SU-DHL-6 (cell line): ENCODE results near the gene DBNDD1.
A peak's percentile ranks its signal among the peaks of the same experiment; 100 is the strongest.

Experiments used
- H2AFZ ChIP-seq: fragments of 200-600 bp; sonication (generic); 2 replicates; pipeline ENCODE4 v1.6.1; 2014; ENCODE audit warnings: low read depth, mild to moderate bottlenecking, moderate library complexity, mixed read lengths, antibody characterized with exemption, low read length; ENCODE audit not compliant: severe bottlenecking
- H3F3A ChIP-seq: fragments of 200-600 bp; shearing (Covaris generic); 2 replicates; pipeline ENCODE4 v1.6.0; 2016; ENCODE audit warnings: antibody characterized with exemption, mild to moderate bottlenecking; ENCODE audit not compliant: insufficient read depth
- H3K27ac ChIP-seq: fragments of 200-600 bp; sonication (generic); 2 replicates; pipeline ENCODE4 v1.5.1; 2016; ENCODE audit warnings: low read depth, mild to moderate bottlenecking, low read length, moderate library complexity, mixed read lengths
- H3K27me3 ChIP-seq: fragments of 200-600 bp; sonication (generic), shearing (Covaris generic); 2 replicates; pipeline ENCODE4 v1.6.0; 2014; ENCODE audit warnings: mild to moderate bottlenecking, low read length
- H3K36me3 ChIP-seq: fragments of 200-600 bp; sonication (generic); 2 replicates; pipeline ENCODE4 v1.6.1; 2014; ENCODE audit warnings: mild to moderate bottlenecking, low read length, mixed read lengths
- H3K4me2 ChIP-seq: fragments of 300-600, 200-600 bp; shearing (Covaris generic), sonication (generic); 2 replicates; pipeline ENCODE4 v1.6.0; 2014; ENCODE audit warnings: low read length, low read depth, mild to moderate bottlenecking; ENCODE audit not compliant: poor library complexity, severe bottlenecking
- H3K4me3 ChIP-seq: fragments of 200-600 bp; sonication (generic); 2 replicates; pipeline ENCODE4 v1.5.1; 2014; ENCODE audit warnings: antibody characterized with exemption, low read length, mild to moderate bottlenecking, mixed read lengths; ENCODE audit not compliant: insufficient read depth, poor library complexity, severe bottlenecking
- H3K79me2 ChIP-seq: fragments of 200-600 bp; sonication (generic); 2 replicates; pipeline ENCODE4 v1.6.1; 2014; ENCODE audit warnings: mild to moderate bottlenecking, low read length, moderate library complexity; ENCODE audit not compliant: insufficient read depth
- H3K9ac ChIP-seq: fragments of 200-600 bp; sonication (generic); 2 replicates; pipeline ENCODE4 v1.7.0; 2014; ENCODE audit warnings: mild to moderate bottlenecking, low read length
- H3K9me2 ChIP-seq: fragments of 200-600 bp; sonication (generic); replicated peaks from 2 replicates; pipeline ENCODE4 v1.6.1; 2014; ENCODE audit warnings: low read length; ENCODE audit not compliant: insufficient read depth
- H3K9me3 ChIP-seq: fragments of 200-600 bp; sonication (generic); 2 replicates; pipeline ENCODE4 v1.6.1; 2014; ENCODE audit warnings: low read length, mixed read lengths; ENCODE audit not compliant: insufficient read depth
- H4K20me1 ChIP-seq: fragments of 200-600 bp; sonication (generic); 2 replicates; pipeline ENCODE4 v1.6.1; 2014; ENCODE audit warnings: low read depth, mild to moderate bottlenecking, antibody characterized with exemption, low read length, moderate library complexity, mixed read lengths
- CTCF ChIP-seq: fragments of 200-600 bp; sonication (generic); IDR thresholded peaks from one replicate; pipeline ENCODE4 v1.5.1; 2017; ENCODE audit warnings: antibody characterized with exemption, mild to moderate bottlenecking, low read length, moderate library complexity; ENCODE audit not compliant: insufficient read depth, poor library complexity, severe bottlenecking
- EZH2phosphoT487 ChIP-seq: fragments of 200-600 bp; sonication (generic), shearing (Covaris generic); conservative IDR thresholded peaks from 2 replicates; pipeline ENCODE4 v1.6.1; 2018; ENCODE audit warnings: mild to moderate bottlenecking, antibody characterized with exemption, low read length, moderate library complexity, mixed read lengths

DBNDD1 gene

GRCh38 chr16:89974870-89975269 lies 44.4 kb downstream of the DBNDD1 start:
- Histone ChIP-seq H4K20me1 (no peaks in the 10 kb centered on the region), H3K9ac (no peak overlapping the region), H3K27ac (no peak overlapping the region), H3K4me2 (no peak overlapping the region), H2AFZ (no peak overlapping the region), H3K36me3 (0 out of 2 replicates have a peak, but pooled peaks cover 7% of the 10 kb centered on the region), H3K4me3 (no peak overlapping the region), H3K79me2 (peaks cover 64% of the 10 kb centered on the region), H3K9me2 (no peaks in the 10 kb centered on the region), H3K27me3 (no peaks in the 10 kb centered on the region), H3F3A (no peaks in the 10 kb centered on the region), H3K9me3 (no peaks in the 10 kb centered on the region; the same call in 1 of the 2 replicates)
- no peak for TF ChIP-seq CTCF
- TF ChIP-seq EZH2phosphoT487, result no peak

GRCh38 chr16:89973654-89974335 lies 45.5 kb downstream of the DBNDD1 start:
- H3K27me3 ChIP-seq, result no peaks in the 10 kb centered on the region
- H3K27ac ChIP-seq, result no peak overlapping the region
- no peak overlapping the region for H2AFZ ChIP-seq
- H4K20me1 ChIP-seq, result no peaks in the 10 kb centered on the region
- no peaks in the 10 kb centered on the region; the same call in 1 of the 2 replicates for H3K9me3 ChIP-seq
- peak overlapping the region; percentile 92 for H3K9ac ChIP-seq
- 0 out of 2 replicates have a peak, but pooled peaks cover 3% of the 10 kb centered on the region for H3K36me3 ChIP-seq
- H3K9me2 ChIP-seq, result no peaks in the 10 kb centered on the region
- peak overlapping the region; percentile 96 for H3K4me2 ChIP-seq
- peak overlapping the region; percentile 98 for H3K4me3 ChIP-seq
- peaks cover 64% of the 10 kb centered on the region for H3K79me2 ChIP-seq
- no peaks in the 10 kb centered on the region for H3F3A ChIP-seq
- TF ChIP-seq EZH2phosphoT487, result no peak
- no peak for TF ChIP-seq CTCF

GRCh38 chr16:89973235-89973634 lies 46.0 kb downstream of the DBNDD1 start:
- TF ChIP-seq EZH2phosphoT487, result no peak
- TF ChIP-seq CTCF, result no peak
- 0 out of 2 replicates have a peak, but pooled peaks cover 4% of the 10 kb centered on the region for H3F3A ChIP-seq
- H3K4me2 ChIP-seq, result peak overlapping the region; percentile 96
- no peaks in the 10 kb centered on the region for H4K20me1 ChIP-seq
- 0 out of 2 replicates have a peak, but pooled peaks cover 3% of the 10 kb centered on the region for H3K36me3 ChIP-seq
- H2AFZ ChIP-seq, result peak overlapping the region; percentile 91
- no peaks in the 10 kb centered on the region; the same call in 1 of the 2 replicates for H3K9me3 ChIP-seq
- H3K4me3 ChIP-seq, result peak overlapping the region; percentile 98
- H3K9ac ChIP-seq, result peak overlapping the region; percentile 92
- peak overlapping the region; percentile 69 for H3K27ac ChIP-seq
- no peaks in the 10 kb centered on the region for H3K9me2 ChIP-seq
- H3K79me2 ChIP-seq, result peaks cover 63% of the 10 kb centered on the region
- no peaks in the 10 kb centered on the region for H3K27me3 ChIP-seq
